ENCODE data around the gene KRTAP12-4. TPM values are rescaled to one million over a fixed set of nuclear protein-coding genes. Genes with fewer than 3 reads are reported as not detected.
"Not testable (repeated sequence)": the region's sequence is repeated elsewhere in the genome, so short reads cannot be mapped to it uniquely, and the experiment has no call there.

Gene KRTAP12-4, protein sequence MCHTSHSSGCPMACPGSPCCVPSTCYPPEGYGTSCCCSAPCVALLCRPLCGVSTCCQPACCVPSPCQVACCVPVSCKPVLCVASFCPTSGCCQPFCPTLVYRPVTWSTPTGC
- total RNA-seq: not detected

DNA sequence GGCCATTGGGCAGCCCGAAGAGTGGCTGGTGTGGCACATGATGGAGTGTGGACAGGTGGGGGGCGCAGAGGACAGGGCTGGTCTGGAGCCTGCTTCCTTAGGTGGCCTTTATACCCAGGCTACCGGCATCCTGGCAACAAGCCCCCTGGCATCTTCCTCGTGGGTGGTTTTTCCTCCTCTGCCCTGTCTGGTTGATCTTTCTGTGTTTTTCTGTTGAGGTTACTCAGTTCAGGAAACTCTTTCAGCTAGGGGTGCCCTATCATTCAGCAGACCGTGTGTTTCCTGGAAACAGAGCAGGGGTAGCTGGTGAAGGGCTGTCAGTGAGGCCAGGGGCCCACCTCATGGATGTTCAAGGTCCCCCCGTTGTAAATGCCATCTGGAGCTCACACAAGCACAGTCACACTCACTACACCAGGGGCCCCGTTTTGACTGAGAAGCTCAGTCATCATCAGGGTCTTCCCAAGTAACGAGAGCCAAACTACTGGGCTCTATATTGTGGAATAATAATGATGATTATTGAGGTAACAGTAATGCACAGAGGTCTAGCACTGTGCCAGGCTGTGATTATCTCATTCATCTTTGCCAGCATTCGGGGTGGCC is at the start of gene KRTAP12-4:
TSS of gene KRTAP12-4 (minus strand) at position 84 of the 600 bp plus-strand sequence. CDS start at position 39, 45 bp downstream.
- DNase-seq: no peak

DNA sequence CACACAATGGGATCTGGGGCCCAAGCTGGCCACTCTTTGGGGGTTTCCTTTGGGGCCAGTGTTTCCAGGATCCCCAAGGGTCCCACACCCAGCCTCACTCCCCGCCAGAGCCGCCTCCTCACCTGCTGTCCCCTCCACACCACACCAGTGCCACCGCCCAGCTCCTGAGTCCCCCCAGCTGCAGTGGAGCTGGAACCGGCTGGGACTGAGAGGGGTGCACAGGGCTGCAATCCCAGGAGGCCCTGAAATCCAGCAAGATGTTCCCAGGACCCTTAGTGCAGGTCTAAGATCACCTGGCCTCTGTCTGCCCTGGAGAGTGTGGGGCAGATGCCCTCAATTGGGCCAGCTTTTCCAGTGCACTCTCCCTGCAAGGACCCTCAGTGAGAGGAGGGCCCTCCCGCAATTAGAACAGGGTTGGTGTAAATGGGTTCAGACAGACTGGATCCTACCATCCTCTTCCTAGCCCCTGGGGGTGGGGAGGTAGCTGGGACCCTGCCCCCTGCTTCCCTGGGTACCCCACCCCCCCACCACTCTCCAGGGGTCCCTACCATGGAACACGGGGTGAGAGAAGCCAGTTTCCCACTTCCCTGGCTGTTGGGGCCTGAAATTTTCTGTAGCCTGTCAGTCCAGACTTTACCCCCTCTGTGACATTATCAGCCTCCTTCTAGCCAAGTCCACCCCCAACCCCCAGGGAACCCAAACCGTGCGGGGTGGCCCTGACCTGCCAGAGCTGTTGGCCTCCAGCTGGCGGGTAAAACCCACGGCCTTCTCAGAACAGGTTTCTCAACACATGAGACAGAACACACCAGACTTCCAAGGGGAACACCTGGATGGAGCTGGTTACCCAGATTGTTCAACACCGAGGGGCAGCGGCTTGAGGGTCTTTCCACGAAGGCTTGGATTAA is 49.5 kb upstream of the KRTAP12-4 start:
- DNase-seq: no peak

DNA sequence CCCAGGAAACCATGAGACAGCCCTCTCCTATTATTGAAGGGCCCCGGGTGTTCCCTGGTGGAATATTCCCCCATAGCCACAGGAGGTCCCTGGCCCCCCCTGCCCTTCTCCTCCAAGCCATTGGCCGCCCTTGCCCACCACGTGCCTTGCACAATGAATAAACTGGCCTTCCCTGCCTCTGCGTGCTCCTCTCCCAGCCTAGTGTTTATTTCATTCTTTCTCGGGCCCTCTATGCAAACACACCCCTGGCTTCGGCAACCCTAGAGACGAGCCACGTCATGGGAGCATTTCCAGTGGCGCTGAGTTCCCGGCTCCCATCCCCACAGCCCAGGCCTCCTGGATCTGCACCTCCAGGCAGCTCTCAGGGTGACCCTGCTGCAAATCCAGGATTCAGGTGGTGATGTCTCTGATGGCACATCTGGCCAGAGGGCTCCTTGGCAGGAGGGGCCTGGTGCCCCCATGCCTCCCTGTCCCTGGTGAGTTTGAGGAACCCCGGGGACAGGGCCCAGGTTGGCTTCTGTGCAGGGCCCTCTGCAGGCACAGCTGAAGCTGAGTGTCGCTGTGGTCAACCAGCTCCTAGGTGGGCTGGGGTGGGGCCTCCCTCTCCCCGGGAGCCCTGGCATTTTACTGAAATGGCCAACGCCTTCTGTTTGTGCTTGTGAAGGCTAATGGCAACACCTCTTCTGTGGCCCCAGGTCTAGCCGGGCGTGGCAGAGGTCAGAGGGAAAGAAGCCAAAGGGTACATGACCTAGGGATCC is 48.7 kb upstream of the KRTAP12-4 start:
- no peak for DNase-seq

DNA sequence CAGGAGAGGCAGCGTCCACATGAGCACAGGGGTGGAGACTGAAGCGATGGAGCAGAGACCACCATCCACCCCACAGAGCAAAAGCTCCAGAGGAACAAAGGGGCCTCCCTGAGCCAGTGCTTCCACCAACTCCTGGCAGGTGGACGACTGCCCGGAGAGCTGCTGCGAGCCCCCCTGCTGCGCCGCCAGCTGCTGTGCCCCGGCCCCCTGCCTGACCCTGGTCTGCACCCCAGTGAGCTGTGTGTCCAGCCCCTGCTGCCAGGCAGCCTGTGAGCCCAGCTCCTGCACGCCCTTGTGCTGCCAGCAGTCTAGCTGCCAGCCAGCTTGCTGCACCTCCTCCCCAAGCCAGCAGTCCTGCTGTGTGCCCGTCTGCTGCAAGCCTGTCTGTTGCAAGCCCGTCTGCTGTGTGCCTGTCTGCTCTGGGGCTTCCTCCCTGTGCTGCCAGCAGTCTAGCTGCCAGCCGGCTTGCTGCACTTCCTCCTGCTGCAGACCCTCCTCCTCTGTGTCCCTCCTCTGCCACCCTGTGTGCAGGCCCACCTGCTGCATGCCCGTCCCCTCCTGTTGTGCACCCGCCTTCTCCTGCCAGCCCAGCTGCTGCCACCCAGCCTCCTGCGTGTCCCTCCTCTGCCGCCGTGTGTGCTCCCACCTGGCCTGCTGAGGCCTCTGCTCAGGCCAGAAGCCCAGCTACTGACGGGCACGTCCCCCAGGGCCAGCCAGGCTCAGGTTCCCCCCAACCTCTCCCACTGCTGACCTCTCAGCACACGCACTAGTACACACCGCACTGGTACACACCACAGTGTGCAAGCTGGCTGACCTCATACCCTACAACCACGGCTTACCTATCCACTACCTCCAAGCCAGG is 47.9 kb upstream of the KRTAP12-4 start:
- no peak for DNase-seq

DNA sequence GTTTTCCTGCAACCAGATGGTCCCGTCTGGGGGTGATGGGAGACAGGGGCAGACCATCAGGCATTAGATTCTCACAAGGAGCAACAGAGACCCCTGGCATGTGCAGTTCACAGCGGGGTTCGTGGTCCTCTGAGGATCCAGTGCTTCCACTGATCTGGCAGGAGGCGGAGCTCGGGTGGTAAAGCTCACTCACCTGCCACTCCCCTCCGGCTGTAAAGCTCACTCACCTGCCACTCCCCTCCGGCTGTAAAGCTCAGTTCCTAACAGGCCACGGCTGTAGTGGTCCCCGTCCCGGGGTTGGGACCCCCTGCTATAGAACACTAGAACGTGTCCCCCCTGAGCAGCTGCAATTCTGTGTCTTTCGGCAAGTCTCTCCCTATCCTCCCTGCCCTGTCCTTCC is 47.1 kb upstream of the KRTAP12-4 start:
- DNase-seq: no peak

DNA sequence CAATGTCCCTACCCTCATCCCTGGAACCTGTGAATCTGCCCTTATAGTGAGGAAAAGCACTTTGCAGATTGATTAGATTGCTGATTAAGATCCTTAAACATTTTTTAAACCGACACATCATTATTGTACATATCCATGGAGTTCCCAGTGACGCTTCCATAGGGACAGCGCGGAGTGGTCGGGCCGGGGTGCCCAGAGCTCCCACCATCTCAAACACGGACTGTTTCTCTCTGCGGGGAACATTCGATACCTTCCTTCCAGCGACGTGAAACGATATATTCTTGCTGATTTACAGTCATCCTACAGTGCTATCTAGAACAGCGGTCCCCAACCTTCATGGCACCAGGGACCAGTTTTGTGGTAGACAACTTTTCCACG is 46.6 kb upstream of the KRTAP12-4 start:
- no peak for DNase-seq

DNA sequence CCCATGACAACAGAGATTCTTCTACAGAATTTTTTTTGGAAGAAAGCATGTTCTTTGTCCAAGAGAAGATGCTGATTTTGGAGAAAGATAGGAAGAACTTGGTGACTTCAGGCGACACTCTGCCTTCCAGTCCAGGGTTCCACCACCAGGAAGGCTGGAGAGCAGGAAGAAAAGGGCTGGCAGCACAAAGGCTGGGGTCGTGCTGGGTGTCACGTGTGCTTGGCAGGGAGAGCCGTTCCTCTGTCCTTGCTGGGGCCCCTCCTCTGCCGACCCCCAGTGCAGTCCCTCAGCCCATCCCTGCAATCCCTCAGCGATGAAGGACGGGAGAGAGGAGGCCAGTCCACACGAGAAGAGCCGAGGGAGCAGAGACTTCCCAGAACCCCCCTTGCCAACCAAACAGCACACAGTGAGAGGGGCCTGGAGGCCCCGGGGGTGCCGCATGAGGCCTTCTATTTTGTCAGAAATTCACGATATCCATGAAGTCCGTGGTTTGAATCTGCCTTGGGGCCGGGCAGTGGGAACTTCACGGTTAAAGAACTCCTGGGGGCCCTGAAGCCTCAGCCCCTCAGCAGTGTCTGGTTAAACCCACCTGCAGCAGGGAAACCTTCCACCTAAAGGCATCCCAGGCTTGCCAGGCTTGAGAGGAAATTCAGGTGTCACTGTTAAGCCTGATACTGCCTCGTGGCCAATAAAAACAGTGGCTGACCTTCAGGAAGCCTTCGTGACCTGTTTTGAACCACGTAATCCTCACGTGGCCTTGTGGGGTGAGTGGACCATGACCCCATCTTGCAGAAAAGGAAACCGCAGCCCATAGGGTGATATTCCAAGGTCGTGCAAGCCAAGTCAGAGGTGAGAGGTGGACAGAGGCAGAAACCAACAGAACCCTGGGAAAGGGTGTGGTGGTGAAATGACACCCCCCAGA is 45.9 kb upstream of the KRTAP12-4 start:
- no peak for DNase-seq

DNA sequence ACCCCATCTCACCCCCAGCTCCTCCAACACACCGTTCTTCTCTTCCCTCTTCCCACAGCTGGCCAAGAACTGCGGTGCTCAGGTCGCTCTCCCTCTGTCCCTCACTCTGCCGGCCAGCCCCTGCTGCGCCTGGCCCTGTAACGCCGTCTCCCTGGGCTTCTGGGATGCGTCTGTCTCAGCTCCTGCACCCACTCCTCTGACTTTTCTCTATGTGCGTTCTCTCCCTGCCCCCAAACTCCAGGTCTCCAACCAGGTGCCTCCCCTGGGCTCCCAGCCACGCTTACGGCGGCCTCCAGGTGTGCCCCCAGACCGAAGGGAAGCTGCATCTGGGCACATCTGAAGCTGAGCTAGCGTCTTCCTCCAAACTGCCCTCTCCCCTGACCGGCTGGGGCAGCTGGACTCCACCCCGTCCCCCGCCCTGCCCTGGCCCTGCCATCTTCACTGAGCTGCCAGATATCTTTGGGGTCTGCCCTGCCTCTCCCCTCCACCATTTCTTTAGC is 45.1 kb upstream of the KRTAP12-4 start:
- DNase-seq: no peak

DNA sequence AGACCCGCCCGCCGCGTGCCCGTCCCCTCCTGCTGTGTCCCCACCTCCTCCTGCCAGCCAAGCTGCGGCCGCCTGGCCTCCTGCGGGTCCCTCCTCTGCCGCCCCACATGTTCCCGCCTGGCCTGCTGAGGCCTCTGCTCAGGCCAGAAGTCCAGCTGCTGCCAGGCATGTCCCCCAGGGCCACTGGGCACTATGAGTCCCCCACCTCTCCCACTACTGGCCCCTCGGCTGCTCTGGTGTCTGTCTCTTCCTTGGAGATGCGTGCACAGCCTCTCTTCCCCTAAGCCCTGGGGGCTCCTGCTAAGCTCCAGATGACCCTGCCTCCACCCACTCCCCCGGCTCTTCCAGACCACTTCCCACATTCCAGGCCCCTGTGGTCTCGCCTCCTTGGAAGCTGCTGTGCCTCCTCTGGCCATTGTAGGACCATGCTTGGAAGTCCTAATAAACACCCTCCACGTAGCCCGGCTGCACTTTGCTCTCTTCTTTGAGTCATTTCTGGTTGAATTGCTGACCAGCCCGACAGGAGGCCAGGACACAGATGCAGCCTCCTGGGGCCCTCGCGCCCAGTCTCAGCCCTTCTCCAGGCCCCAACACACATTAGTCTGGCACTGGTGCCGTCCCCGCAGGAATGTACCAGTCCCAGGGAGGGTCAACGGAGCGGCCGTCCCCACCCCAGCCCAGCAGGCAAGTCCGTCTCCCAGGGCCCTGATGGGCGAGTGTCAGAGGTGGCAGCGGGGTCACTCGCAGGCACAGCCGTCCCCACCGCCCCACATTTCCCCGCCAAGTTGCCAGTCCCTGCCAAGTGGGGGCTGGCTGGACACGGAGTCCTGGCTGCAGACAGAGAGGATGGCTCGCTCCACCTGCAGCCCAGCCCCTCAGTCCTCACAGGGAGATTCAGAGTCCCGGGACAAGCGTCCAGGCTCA is 43.6 kb upstream of the KRTAP12-4 start:
- DNase-seq: no peak

DNA sequence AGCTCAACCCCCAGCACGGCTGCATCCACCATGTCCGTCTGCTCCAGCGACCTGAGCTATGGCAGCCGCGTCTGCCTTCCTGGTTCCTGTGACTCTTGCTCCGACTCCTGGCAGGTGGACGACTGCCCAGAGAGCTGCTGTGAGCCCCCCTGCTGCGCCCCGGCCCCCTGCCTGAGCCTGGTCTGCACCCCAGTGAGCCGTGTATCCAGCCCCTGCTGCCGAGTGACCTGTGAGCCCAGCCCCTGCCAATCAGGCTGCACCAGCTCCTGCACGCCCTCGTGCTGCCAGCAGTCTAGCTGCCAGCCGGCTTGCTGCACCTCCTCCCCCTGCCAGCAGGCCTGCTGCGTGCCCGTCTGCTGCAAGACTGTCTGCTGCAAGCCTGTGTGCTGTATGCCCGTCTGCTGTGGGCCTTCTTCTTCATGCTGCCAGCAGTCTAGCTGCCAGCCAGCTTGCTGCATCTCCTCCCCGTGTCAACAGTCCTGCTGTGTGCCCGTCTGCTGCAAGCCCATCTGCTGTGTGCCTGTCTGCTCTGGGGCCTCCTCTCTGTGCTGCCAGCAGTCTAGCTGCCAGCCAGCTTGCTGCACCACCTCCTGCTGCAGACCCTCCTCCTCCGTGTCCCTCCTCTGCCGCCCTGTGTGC is 42.8 kb upstream of the KRTAP12-4 start, which contains the start of gene KRTAP10-12:
TSS of gene KRTAP10-12 (plus strand) at position 1 of the 639 bp plus-strand sequence. CDS start at position 31, 30 bp downstream.
- not testable (repeated sequence) for DNase-seq

DNA sequence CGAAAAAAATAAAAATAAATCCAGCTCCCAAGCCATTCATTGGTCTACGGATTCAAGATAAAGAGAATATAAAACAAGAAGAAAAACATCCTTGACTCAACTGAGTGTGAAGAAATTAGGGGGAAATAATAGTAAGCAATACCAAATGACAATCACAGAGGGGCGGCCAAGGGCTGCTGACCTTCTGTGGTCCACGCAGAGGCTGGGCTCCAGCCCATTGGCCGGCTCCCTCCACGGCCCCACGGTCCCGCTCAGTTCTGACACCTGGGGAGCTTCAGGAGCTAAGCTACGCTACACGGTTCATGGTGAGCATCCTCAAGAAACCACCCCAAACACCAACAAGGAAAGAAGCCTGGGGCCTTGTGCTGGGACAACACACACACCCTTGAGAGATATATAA is 42.1 kb upstream of the KRTAP12-4 start:
- no peak for DNase-seq

DNA sequence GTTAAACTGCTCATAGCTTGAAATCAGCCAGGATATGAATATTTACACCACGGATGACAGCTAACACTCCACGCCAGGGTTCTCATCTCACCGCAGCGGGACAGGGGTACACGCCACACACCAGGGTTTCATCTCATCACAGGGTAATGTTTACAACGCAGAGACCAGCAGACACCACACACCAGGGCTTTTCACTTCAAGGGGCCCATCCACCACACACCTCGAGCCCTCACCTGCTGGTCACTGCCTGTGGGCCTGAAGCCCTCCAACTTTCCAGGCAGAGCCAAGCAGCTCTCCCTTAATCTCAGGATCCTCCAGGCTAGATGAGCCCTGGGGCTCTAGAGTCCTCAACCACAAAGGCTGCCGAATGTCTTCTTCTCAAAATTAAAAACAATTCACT is 41.2 kb upstream of the KRTAP12-4 start:
- no peak for DNase-seq

DNA sequence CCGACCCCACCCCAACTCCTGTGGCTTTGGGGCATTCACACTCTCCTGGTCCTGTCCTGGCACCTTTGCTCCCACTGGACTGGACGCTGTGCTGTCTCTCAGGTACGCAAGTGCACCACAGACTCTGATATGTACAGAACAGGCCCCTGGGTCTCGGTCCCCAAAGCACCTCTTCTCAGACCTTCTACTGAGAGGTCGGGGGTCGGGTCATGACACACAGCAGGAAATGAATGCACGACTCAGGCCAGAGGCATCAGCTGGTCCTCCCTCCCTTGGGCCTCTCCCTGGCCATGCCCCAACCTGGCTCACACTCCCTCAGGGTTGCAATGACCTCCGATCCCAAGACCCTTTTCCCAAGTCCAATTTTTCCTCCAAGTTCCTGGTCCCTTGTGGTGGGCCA is 40.7 kb upstream of the KRTAP12-4 start:
- no peak for DNase-seq

DNA sequence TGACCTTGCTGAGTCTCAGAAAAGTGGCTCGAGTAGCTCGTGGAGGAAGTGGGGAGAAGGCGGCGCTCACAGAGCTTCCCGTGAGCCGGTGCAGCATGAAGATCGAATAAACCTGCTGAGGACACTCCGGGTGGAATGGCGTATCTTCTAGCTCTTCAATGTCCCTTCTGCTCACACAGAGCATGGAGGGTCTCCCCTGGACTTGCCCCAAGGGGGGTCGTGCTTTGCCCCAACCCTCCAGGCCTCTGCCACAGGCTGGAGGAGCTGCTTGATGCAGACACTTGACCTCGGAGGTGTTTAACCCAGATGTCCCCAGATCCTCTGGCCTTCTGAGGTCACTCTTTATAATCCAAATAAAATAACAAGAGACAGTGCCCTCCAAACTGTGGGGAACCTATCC is 40.3 kb upstream of the KRTAP12-4 start:
- no peak for DNase-seq

DNA sequence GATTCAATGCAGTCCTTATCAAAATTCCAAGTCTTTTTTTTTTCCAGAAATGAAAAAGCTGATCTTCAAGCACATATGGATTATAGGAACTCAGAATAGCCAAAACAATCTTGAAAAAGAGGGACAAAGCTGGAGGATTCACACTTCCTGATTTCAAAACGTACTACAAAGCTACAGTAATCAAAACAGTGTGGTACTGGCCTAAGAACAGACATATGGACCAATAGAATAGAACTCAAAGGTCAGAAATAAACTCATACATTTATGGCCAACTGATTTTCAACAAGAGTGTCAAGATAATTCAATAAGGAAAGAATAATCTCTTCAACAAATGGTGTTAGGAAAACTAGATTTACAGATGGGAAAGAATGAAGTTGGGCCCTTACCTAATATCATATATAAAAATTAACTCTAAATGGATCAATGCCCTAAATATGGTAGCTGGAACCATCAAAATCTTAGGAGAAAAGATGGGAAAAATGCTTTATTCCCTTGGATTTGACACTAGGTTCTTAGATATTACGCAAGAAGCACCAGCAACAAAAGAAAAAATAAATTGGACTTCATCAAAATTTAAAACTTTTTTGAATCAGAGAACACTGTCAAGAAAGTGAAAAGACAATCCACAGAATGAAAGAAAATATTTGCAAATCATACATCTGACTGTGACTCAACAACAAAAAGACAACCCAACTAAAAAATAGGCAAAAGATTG is 38.5 kb upstream of the KRTAP12-4 start:
- DNase-seq: no peak

DNA sequence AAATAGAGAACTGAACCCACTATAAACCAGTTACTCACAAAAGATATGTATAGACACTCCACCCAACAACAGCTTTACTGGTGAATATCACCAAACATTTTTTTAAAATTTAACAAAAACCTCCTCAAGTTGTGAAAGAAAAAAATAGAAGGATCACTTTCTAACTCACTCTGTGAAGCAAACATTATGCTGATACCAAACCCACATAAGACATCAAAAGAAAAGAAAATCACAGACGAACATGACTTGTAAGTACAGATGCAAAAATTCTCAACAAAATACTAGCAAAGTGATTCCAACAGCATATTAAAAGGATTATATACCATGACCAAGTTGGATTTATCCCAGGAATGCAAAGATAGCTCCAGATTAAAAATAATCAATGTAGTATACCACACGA is 37.2 kb upstream of the KRTAP12-4 start:
- no peak for DNase-seq

DNA sequence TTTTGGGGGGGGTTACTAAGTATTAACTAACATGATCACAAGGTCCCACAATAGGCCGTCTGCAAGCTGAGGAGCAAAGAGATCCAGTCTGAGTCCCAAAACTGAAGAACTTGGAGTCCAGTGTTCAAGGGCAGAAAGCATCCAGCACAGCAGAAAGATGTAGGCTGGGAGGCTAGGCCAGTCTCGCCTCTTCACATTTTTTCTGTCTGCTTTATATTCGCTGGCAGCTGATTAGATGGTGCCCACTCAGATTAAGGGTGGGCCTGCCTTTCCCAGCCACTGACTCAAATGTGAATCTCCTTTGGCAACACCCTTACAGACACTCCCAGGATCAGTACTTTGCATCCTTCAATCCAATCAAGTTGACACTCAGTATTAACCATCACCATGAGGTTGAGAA is 35.3 kb upstream of the KRTAP12-4 start:
- not testable (repeated sequence) for DNase-seq

DNA sequence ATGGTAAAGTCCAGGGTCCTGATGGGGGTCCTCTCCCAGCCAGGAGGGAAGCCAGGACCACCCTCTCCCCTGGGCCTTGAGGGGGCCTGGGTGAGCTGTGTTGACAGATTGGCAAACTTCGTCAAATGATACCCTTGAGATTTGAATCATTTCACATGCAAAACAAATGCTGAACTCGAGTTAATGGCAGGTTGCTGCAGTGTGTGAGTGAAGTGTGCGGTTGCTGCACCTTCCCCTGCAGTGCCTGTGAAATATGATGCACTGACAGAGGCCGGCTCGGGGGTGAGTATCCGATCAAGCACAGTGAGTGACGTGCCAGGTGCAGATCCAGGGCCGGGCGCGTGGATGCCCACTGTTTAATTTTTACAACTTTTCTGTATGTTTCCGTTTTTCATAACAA is 33.2 kb upstream of the KRTAP12-4 start:
- no peak for DNase-seq

All from skin of body (tissue), 2 donors.